NCI-H2081 treated with DMSO at 0.1 percent for 48 hours (cell line): ENCODE data around the gene SLC12A6.
"Not testable (repeated sequence)": the region's sequence is repeated elsewhere in the genome, so short reads cannot be mapped to it uniquely, and the experiment has no call there.

Experiments
- DNase-seq: peaks from one replicate; lab custom pipeline; 2025; lab: John Stamatoyannopoulos, UW

SLC12A6 gene

DNA sequence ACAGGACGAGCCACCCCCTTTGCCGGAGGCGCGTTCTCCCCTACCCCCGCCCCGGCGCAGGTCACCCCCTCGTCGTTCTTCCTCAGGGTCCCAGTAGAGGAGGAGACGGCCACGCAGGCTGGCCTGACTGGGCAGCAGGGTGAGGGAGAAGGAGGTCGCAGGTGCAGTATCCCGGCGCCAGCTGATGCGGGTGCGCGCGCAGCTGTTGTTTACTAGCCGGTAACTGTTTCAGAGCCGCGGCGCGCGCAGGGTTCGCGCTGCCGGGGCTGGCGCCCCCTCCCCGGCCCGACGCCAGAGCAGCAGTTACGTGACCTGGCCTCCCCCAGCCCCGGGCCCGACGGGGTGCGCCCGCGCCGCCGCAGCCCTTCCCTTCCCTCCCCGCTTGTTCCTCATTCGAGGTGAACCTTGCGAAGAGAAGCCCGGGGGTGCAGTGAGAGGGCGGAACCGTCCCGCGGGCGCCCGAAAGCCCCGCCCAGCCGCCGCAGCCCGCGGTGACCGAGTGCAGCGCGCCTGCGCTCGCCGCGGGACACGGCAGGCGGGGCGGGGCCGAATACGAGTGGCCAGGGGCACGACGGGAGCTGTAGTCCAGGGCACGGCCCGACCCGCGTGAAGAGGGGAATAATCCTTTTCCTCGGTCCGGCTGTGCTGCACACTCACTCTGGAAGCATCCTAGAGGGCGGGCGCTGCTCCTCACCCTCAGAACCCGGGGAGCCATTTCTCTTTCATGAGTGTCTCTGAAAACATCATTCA lies at the start of gene SLC12A6:
Gene SLC12A6, minus strand, starts transcription at position 225 of the 750 bp plus-strand sequence. CDS start 1,101 bp downstream, outside the sequence.
- peak; percentile 42 for DNase-seq

GRCh38 chr15:34381829-34382521 lies 44.4 kb upstream of the SLC12A6 start:
- not testable (repeated sequence) for DNase-seq

GRCh38 chr15:34380491-34380890 lies 42.9 kb upstream of the SLC12A6 start:
- DNase-seq = not testable (repeated sequence)

DNA sequence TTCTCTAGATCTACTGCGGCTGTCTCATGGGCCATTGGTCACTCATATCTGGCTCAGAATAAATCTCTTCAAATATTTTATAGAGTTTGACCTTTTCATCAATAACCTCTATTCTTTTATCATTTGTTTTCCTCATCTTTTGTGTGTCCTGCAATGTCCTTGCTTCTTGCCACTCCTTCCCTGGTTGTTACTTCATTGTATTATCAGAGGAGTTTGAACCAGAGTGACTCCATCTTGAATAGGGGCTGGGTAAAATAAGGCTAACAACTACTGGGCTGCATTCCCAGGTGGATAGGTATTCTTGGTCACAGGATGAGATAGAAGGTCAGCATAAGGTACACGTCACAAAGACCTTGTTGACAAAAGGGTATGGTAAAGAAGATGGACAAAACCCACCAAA lies 39.3 kb upstream of the SLC12A6 start:
- DNase-seq = no peak

DNA sequence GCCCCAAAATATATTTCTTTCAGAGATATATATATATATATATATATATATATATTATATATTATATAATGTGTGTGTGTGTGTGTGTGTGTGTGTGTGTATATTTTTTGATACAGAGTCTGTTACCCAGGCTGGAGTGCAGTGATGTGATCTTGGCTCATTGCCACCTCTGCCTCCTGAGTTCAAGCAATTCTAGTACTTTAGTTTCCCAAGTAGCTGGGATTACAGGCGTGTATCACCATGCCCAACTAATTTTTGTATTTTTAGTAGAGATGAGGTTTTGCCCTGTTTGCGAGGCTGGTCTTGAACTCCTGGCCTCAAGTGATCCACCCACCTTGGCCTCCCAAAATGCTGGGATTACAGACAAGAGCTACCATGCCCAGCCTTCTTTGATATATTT lies 38.0 kb upstream of the SLC12A6 start:
- not testable (repeated sequence) for DNase-seq

DNA sequence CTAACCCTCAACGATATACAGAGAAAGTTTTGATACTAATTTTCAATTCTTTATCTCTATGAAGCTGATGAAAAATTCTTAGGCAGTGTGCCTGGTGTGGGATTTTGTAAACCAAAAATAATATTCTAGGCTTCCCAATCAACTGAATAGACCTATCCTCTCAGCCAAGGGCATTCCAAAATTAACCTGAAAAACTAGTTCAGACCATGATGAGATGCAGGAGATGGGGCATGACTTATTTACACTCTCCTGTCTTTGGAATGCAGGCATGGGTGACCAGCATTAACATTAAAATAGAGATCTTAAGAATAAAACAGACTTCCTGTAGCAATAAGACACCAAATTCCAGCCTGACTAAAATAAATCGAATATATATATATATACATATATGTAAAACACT lies 37.2 kb upstream of the SLC12A6 start:
- no peak for DNase-seq

DNA sequence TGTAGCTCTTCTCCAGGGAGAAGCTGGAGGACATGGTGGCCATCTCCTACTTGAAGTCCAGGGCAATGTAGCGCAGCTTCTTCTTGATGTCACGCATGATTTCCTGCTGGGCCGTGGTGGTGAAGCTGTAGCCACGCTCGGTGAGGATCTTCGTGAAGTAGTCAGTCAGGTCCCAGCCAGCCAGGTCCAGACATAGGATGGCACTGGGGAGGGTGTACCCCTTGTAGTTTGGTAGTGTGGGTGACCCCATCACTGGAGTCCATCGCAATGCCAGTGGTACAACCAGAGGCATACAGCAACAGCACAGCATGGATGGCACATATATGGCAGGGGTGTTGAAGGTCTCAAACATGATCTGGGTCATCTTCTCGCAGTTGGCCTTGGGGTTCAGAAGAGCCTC lies 36.4 kb upstream of the SLC12A6 start:
- no peak for DNase-seq

GRCh38 chr15:34370643-34371042 lies 33.1 kb upstream of the SLC12A6 start:
- DNase-seq = no peak

DNA sequence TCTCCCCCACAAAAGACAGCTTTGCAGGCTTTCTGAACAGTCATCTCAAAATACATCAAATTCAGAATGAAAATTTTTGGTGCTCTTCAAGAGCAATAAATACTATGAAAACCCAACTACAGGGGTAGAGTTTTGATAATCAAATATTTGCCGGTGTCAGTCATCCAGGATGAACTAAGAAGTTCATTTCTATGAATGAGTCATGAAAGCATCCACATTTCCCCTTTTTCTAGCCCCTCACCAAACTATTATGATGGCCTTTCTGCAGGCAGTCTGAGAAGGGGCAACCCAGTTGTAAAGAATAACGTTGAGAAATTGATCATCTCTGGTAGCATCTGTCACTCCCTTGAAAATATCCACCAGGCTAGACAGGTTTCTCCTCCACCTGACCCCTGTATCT lies 32.5 kb upstream of the SLC12A6 start:
- no peak for DNase-seq

GRCh38 chr15:34367101-34368081 lies 29.8 kb upstream of the SLC12A6 start, which contains the start of gene LPCAT4:
LPCAT4 (minus strand) TSS chr15:34367196; CDS start chr15:34367100, 96 bp downstream.
- peak; percentile 67 for DNase-seq

DNA sequence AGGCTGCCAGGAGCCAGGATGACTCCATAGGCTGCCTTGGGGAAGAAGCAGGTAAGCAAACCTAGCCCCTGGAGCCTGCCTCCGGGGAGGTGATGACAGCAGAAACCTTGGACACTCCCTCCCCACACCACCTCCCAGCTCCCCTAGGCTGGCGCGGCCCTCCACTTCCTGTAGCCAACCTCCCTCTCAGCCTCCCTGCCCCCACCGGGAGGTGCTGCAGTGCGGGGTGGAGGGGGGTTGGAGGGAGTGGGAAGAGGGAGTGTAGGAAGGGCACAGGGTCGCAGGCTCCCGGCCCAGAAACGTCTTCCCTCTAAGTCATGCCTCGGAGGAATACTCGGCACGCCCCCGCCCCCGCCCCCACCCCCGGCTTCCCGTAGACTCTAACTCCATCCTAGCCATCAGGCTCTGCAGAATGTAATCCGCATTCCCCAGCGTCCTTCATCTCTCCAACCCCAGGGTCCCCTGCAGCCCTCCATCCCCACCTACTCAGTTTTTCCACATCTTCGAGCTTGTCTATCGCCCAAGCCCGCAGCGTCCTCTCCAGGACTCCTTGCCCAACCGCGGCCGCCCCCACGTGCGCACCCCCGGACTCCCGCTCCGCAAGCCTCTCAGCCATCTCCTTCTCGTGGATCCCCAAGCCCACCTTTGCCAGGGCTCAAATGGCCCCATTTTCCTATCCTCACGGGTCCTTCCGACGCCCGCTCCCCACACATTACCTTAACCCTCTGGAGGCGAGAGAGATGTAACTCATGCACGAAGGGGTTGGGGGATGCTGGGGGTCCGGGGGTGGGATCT lies 28.9 kb upstream of the SLC12A6 start:
- peak; percentile 2 for DNase-seq

- DNase-seq = no peak
Observed at GRCh38 chr15:34365836-34366235, 28.3 kb upstream of the SLC12A6 start.

GRCh38 chr15:34365091-34365825 lies 27.7 kb upstream of the SLC12A6 start:
- DNase-seq = no peak

DNA sequence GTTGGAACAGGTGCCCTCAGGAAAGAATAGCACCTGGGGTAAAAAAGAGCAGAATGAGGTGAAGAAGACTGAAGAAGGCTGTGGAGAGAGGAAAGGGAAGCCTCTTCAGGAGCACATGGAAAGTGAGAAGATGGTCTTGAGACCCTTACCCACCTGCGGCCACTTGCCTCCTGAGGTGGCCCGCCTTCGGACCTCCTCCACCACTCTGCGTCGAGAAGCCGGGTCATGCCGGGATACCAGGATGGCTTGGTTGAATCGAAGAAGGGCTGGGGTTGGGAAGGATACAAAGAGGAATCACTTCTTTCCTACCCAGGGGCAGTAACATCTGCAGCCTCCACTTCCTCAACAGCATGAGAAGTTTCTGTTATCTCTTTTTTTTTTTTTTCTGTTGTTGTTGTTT lies 26.5 kb upstream of the SLC12A6 start:
- no peak for DNase-seq

- DNase-seq = no peak
Observed at GRCh38 chr15:34362047-34362773, 24.6 kb upstream of the SLC12A6 start.

DNA sequence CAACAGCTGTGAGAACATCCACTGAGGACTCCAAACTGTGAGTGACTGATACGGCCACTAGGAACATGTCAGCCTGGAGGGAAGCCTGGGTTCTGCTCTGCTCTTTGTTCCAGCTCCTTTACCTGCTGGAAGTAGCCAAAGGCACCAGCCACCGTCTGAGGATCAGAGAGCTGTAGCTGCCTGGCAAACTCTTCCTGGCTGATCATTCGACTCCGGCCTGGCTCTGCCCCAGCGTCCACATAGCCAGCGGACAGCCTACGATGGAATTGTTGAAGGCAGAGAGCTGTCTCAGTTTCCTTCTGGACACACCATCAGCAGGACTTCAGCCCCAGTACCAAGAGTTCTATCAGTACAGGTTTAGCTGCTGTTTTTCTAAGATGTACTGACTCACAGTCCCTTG lies 23.7 kb upstream of the SLC12A6 start:
- DNase-seq = no peak

- DNase-seq = no peak
Observed at GRCh38 chr15:34360298-34360697, 22.7 kb upstream of the SLC12A6 start.

DNA sequence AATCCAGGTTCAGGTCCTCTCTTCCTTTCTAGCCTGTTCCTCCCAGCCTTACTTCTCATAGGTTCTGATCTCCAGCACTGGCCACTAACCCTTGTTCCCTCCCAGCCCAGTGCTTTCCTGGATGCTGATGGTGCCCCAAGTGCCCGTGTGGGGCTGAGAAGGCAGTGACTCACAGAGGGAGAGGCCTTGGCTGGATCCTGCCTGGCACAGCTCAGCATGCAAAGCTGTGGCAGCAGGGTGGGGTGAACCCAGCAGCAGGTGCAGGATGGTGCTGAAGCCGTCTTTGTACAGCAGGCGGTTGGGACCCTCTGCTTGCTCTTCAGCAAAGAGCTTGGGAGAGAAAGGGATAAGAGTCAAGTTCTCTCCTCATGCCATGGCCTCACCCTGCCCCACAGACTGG lies 21.8 kb upstream of the SLC12A6 start:
- DNase-seq = no peak

DNA sequence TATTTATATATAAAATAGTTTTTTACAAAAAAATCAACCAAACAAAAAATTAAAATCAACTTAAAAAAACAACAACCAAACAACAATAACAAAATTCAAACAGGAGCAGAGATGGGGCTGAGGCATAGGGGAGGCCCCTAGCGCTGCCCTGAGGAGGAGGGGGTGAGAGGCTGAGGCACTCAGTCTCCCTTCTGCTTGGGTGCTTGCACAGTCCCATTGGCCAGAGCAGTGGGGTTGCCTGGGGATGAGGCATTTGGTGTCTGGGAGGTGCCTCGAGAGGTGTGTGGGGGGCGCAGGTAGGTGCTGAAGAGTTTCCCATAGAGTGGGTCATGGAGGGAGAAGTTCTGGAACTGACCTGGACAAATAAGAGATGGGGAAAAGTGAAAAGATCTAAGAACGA lies 21.4 kb upstream of the SLC12A6 start:
- no peak for DNase-seq

- no peak for DNase-seq
Observed at GRCh38 chr15:34358367-34358766, 20.8 kb upstream of the SLC12A6 start.
